ENCODE data around the gene CCDC192. TPM values are rescaled to one million over a fixed set of nuclear protein-coding genes. Genes with fewer than 3 reads are reported as not detected.

Gene CCDC192
- total and polyA plus RNA-seq, 2 donors (not counting 3 experiments of a cell fraction or from before 2014, with no cell fraction given): not detected

DNA sequence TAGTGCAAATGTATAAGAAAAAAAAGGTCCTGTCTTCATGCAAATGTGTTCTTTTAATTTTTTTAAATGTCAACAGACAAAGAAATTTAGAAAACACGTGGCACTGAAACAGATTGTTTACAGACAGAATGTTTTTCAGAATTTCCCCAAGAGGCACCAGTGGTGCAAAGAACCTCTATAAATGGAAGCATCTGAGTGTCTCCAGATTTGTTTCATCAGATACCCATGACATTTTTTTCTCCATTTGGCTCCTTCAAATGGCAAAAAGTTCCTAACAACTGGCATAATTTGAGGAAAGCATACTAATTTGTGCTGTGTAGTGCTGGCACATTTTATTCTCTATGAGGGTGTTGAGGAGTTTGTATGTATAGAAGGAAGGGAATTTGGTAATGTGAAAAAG is 15.0 kb downstream of the CCDC192 start:
- TF ChIP-seq, protein P1, sequence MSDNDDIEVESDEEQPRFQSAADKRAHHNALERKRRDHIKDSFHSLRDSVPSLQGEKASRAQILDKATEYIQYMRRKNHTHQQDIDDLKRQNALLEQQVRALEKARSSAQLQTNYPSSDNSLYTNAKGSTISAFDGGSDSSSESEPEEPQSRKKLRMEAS (IDR thresholded peaks at IDR 0.05; ENCODE audit: insufficient read depth, insufficient read length): no peak
- no peak for TF ChIP-seq FOS (IDR thresholded peaks at IDR 0.05; ENCODE audit: borderline replicate concordance, insufficient read depth, low read length)
- TF ChIP-seq GATA2 (IDR thresholded peaks at IDR 0.05; ENCODE audit: insufficient read depth, insufficient read length, low read depth, low read length): no peak
- no peak for TF ChIP-seq MYC (IDR thresholded peaks at IDR 0.05; ENCODE audit: low read depth, low read length)
- TF ChIP-seq POLR2AphosphoS5 (IDR thresholded peaks at IDR 0.05; ENCODE audit: insufficient read depth, low read depth, low read length): no peak
- TF ChIP-seq JUN (IDR thresholded peaks at IDR 0.05; ENCODE audit: borderline replicate concordance, insufficient read depth, insufficient read length, low read depth): no peak
- TF ChIP-seq EZH2 (IDR thresholded peaks at IDR 0.05; ENCODE audit: borderline replicate concordance, low read depth, low read length, severe bottlenecking): no peak
- TF ChIP-seq POLR2A (IDR thresholded peaks at IDR 0.05; ENCODE audit: low read depth, low read length): no peak
- TF ChIP-seq, protein P2, sequence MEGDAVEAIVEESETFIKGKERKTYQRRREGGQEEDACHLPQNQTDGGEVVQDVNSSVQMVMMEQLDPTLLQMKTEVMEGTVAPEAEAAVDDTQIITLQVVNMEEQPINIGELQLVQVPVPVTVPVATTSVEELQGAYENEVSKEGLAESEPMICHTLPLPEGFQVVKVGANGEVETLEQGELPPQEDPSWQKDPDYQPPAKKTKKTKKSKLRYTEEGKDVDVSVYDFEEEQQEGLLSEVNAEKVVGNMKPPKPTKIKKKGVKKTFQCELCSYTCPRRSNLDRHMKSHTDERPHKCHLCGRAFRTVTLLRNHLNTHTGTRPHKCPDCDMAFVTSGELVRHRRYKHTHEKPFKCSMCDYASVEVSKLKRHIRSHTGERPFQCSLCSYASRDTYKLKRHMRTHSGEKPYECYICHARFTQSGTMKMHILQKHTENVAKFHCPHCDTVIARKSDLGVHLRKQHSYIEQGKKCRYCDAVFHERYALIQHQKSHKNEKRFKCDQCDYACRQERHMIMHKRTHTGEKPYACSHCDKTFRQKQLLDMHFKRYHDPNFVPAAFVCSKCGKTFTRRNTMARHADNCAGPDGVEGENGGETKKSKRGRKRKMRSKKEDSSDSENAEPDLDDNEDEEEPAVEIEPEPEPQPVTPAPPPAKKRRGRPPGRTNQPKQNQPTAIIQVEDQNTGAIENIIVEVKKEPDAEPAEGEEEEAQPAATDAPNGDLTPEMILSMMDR (IDR thresholded peaks at IDR 0.05; ENCODE audit: extremely low read depth in 1 of 2, insufficient read depth in 1 of 2, low read depth in 1 of 2, low read length in 2 of 2): no peak
- Histone ChIP-seq H2AFZ (ENCODE audit: low read depth, low read length) (no peak overlapping the region), H3K4me2 (ENCODE audit: insufficient read depth, low read length) (no peak overlapping the region), H3K4me1 (ENCODE audit: control insufficient read depth, extremely low read depth, insufficient read depth, low read length) (no peaks in the 10 kb centered on the region), H3K4me3 (replicated peaks in 1 of 3; ENCODE audit: insufficient read depth in 1 of 3, low read depth in 1 of 3, low read length in 3 of 3) (no peak overlapping the region), H3K79me2 (ENCODE audit: control insufficient read depth, insufficient read depth, low read length) (no peaks in the 10 kb centered on the region), H3K27me3 (ENCODE audit: control insufficient read depth in 2 of 2, insufficient read depth in 2 of 2, low read length in 2 of 2) (peaks cover 0 to 3% of the 10 kb centered on the region in 2 experiments), H3K27ac (ENCODE audit: insufficient read depth, low read depth, low read length) (no peak overlapping the region), H3K9me3 (replicated peaks; ENCODE audit: control insufficient read depth, insufficient read depth, low read length) (no peaks in the 10 kb centered on the region), H3K9ac (replicated peaks; ENCODE audit: extremely low read depth, insufficient read depth, low read length) (no peak overlapping the region), H3K9me1 (replicated peaks; ENCODE audit: control insufficient read depth, extremely low read depth, insufficient read depth, low read length) (no peaks in the 10 kb centered on the region), H3K36me3 (ENCODE audit: control insufficient read depth in 2 of 2, extremely low read depth in 1 of 2, insufficient read depth in 2 of 2, low read length in 2 of 2) (no peaks in the 10 kb centered on the region), H4K20me1 (replicated peaks; ENCODE audit: control insufficient read depth, extremely low read depth, insufficient read depth, low read length) (no peaks in the 10 kb centered on the region)
- POLR2A ChIA-PET: no interaction called here
- CTCF ChIA-PET: no interaction called here
- FAIRE-seq (no peak), DNase-seq (ENCODE audit: low read depth, low spot score) (no peak)
- dilution Hi-C loops (cut with MboI; ENCODE audit: extremely low pct_ligation_motif_present, low sequenced_read_pairs): no loop called here
- intact Hi-C loops (cut with micrococcal nuclease): no loop called here
- no TSS peak for BruUV-seq (replicated peaks)

Measured in endothelial cell of umbilical vein (primary cell).